ENCODE measurements around the gene OXTR. TPM values are rescaled to one million over a fixed set of nuclear protein-coding genes. Genes with fewer than 3 reads are reported as not detected.

OXTR gene
- total RNA-seq, 1 experiment from 2014 or later: 4.1 TPM

DNA sequence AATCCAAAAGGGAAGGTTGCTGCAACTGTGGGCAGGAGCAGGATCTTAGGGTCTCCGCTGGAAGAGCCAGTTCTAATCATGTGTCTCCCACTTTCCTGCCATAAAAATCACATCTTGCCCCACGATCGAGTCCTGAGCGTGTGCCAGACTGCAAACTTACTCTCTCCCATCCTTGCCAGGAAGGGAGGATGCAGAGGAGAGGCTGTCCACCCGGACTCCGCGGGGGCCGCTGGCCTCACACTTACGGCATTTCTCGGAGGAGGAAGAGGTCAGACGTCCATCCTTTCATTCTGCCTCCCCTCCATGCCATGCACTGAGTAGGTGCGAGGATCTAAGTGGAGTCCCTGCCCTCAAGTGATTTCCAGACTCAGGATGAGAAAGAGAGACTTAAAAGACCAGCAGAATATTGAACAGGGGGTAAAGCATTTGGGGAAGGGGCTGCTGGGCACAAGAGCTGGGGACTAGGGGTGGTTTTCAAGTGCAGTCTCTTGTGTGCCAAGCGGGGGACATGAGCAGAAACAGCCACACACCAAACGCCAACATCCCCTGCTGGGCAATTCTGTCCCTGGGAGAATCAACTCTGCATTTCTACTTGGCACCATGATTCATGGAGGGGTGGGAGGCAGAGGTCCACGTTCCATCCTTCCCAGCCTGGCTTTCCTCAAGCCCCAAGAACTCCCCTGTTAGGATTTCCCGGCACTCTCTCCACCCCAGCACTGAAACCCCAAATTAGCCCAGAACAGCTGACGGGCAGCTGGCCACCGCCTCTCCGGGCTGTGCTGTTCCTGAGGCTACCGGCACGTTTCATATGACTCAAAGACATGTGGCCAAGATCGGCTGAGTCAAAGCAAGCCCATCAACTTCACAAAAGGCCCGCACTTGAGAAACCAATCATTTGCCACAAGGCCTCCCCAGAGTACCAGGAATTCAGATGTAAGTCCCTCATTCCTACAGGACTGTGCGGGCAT, 11.6 kb downstream of the OXTR start:
- H3K27me3 ChIP-seq (ENCODE audit: low read length): no peaks in the 10 kb centered on the region
- H2AFZ ChIP-seq (ENCODE audit: low read length): no peak overlapping the region
- H3K4me3 ChIP-seq (ENCODE audit: low read length): no peak overlapping the region
- no peaks in the 10 kb centered on the region for H3K9me2 ChIP-seq (replicated peaks; ENCODE audit: insufficient read depth, low read length)
- no peaks in the 10 kb centered on the region for H3K36me3 ChIP-seq (ENCODE audit: insufficient read depth, low read length)
- no peak overlapping the region for H3K4me2 ChIP-seq (ENCODE audit: low read depth, low read length, poor library complexity, severe bottlenecking)
- DNase-seq: no peak
- H3K9ac ChIP-seq (ENCODE audit: low read length): no peak overlapping the region
- no peaks in the 10 kb centered on the region for H3K9me3 ChIP-seq (ENCODE audit: low read length)
- peaks cover 2% of the 10 kb centered on the region; the same call in 1 of the 2 replicates for H3K4me1 ChIP-seq (ENCODE audit: low read length)
- no peak overlapping the region for H3K27ac ChIP-seq (ENCODE audit: low read length)
- no peaks in the 10 kb centered on the region for H3K79me2 ChIP-seq (ENCODE audit: low read length)
- H4K20me1 ChIP-seq (ENCODE audit: insufficient read depth, low read depth, low read length): no peaks in the 10 kb centered on the region

DNA sequence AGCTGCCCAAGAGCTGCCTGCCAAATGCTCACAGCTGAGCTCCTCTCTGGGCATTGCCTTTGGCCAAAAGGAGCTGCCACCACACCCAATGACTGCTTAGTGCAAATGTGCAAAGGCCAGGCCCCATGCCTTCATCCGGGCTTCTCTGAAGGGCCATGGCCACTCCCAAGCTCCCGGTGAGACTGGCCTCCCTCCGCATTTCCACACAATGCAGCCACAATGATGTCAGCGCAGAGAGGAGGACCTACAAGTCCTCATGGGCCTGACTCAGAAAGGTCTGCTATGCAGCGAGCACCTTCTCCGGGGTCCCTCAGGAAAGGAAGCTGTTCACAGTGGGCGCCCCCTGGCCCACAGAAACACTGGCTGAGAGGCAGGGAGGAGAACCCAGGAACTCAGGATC, 12.7 kb downstream of the OXTR start:
- Histone ChIP-seq H3K9me3 (ENCODE audit: low read length) (no peaks in the 10 kb centered on the region), H3K27ac (ENCODE audit: low read length) (no peak overlapping the region), H3K27me3 (ENCODE audit: low read length) (no peaks in the 10 kb centered on the region), H3K36me3 (ENCODE audit: insufficient read depth, low read length) (no peaks in the 10 kb centered on the region), H3K4me3 (ENCODE audit: low read length) (no peak overlapping the region), H3K9me2 (replicated peaks; ENCODE audit: insufficient read depth, low read length) (no peaks in the 10 kb centered on the region), H3K9ac (ENCODE audit: low read length) (no peak overlapping the region), H3K79me2 (ENCODE audit: low read length) (no peaks in the 10 kb centered on the region), H3K4me1 (ENCODE audit: low read length) (peaks cover 2% of the 10 kb centered on the region; the same call in 1 of the 2 replicates), H2AFZ (ENCODE audit: low read length) (no peak overlapping the region), H3K4me2 (ENCODE audit: low read depth, low read length, poor library complexity, severe bottlenecking) (no peak overlapping the region), H4K20me1 (ENCODE audit: insufficient read depth, low read depth, low read length) (no peaks in the 10 kb centered on the region)
- DNase-seq: no peak

- DNase-seq: no peak
- Histone ChIP-seq H3K4me3 (ENCODE audit: low read length) (no peak overlapping the region), H4K20me1 (ENCODE audit: insufficient read depth, low read depth, low read length) (no peaks in the 10 kb centered on the region), H3K4me1 (ENCODE audit: low read length) (peaks cover 2% of the 10 kb centered on the region; the same call in 1 of the 2 replicates), H3K9me2 (replicated peaks; ENCODE audit: insufficient read depth, low read length) (no peaks in the 10 kb centered on the region), H3K4me2 (ENCODE audit: low read depth, low read length, poor library complexity, severe bottlenecking) (no peak overlapping the region), H3K9me3 (ENCODE audit: low read length) (no peaks in the 10 kb centered on the region), H3K36me3 (ENCODE audit: insufficient read depth, low read length) (no peaks in the 10 kb centered on the region), H2AFZ (ENCODE audit: low read length) (no peak overlapping the region), H3K79me2 (ENCODE audit: low read length) (no peaks in the 10 kb centered on the region), H3K27ac (ENCODE audit: low read length) (no peak overlapping the region), H3K9ac (ENCODE audit: low read length) (no peak overlapping the region), H3K27me3 (ENCODE audit: low read length) (no peaks in the 10 kb centered on the region)
Measured at GRCh38 chr3:8755564-8756237, 13.7 kb downstream of the OXTR start.

GRCh38 chr3:8755097-8755496, 14.3 kb downstream of the OXTR start:
- no peaks in the 10 kb centered on the region for H3K27me3 ChIP-seq (ENCODE audit: low read length)
- no peak overlapping the region for H3K4me3 ChIP-seq (ENCODE audit: low read length)
- H4K20me1 ChIP-seq (ENCODE audit: insufficient read depth, low read depth, low read length): no peaks in the 10 kb centered on the region
- H3K79me2 ChIP-seq (ENCODE audit: low read length): no peaks in the 10 kb centered on the region
- H3K4me1 ChIP-seq (ENCODE audit: low read length): peaks cover 2% of the 10 kb centered on the region; the same call in 1 of the 2 replicates
- no peak overlapping the region for H3K4me2 ChIP-seq (ENCODE audit: low read depth, low read length, poor library complexity, severe bottlenecking)
- H3K9ac ChIP-seq (ENCODE audit: low read length): no peak overlapping the region
- no peak overlapping the region for H3K27ac ChIP-seq (ENCODE audit: low read length)
- no peak overlapping the region for H2AFZ ChIP-seq (ENCODE audit: low read length)
- H3K9me2 ChIP-seq (replicated peaks; ENCODE audit: insufficient read depth, low read length): no peaks in the 10 kb centered on the region
- H3K36me3 ChIP-seq (ENCODE audit: insufficient read depth, low read length): no peaks in the 10 kb centered on the region
- DNase-seq: no peak
- no peaks in the 10 kb centered on the region for H3K9me3 ChIP-seq (ENCODE audit: low read length)

DNA sequence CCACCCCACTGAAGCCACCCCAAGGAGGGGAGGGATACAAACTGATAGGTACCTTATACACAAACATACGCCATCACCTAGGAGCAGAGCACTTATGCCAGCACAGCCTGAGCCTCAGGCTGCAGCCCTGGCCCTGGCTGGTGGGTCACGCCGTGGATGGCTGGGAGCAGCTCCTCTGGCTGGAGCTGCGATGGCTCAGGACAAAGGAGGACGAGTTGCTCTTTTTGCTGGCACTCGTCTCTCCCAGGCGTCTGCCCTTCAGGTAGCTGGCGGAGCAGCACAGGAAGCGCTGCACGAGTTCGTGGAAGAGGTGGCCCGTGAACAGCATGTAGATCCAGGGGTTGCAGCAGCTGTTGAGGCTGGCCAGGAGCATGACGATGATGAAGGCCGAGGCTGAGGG, 16.6 kb downstream of the OXTR start:
- no peaks in the 10 kb centered on the region for H3K36me3 ChIP-seq (ENCODE audit: insufficient read depth, low read length)
- no peak overlapping the region for H3K9ac ChIP-seq (ENCODE audit: low read length)
- no peak overlapping the region for H3K27ac ChIP-seq (ENCODE audit: low read length)
- no peaks in the 10 kb centered on the region for H3K9me2 ChIP-seq (replicated peaks; ENCODE audit: insufficient read depth, low read length)
- H4K20me1 ChIP-seq (ENCODE audit: insufficient read depth, low read depth, low read length): no peaks in the 10 kb centered on the region
- no peaks in the 10 kb centered on the region for H3K27me3 ChIP-seq (ENCODE audit: low read length)
- no peak overlapping the region for H3K4me3 ChIP-seq (ENCODE audit: low read length)
- no peak overlapping the region for H2AFZ ChIP-seq (ENCODE audit: low read length)
- H3K79me2 ChIP-seq (ENCODE audit: low read length): no peaks in the 10 kb centered on the region
- H3K4me1 ChIP-seq (ENCODE audit: low read length): no peaks in the 10 kb centered on the region
- no peak for DNase-seq
- H3K4me2 ChIP-seq (ENCODE audit: low read depth, low read length, poor library complexity, severe bottlenecking): no peak overlapping the region
- H3K9me3 ChIP-seq (ENCODE audit: low read length): no peaks in the 10 kb centered on the region

DNA sequence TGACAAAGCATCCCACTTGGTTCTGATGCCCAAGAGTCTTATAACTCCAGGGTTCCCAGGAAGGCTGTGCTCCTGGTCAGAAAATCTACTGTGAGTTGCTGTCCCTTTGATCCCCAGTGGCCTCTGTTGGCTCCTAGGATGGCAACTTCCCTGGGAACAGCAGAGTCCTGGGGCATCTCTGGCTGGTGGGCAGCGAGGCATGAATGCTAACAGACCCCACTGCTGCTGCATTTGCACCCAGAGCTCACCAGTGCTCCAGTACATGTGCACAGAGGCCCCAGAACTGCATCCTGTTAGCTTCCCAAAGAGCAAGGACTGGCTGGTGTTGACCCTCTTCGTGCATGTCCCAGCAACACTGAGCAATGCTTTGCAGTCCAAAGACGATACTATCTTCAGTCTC, 20.1 kb downstream of the OXTR start:
- no peak for DNase-seq
- Histone ChIP-seq H3K9me3 (ENCODE audit: low read length) (no peaks in the 10 kb centered on the region), H3K9me2 (replicated peaks; ENCODE audit: insufficient read depth, low read length) (no peaks in the 10 kb centered on the region), H2AFZ (ENCODE audit: low read length) (no peak overlapping the region), H3K9ac (ENCODE audit: low read length) (no peak overlapping the region), H3K27me3 (ENCODE audit: low read length) (no peaks in the 10 kb centered on the region), H3K79me2 (ENCODE audit: low read length) (no peaks in the 10 kb centered on the region), H3K4me2 (ENCODE audit: low read depth, low read length, poor library complexity, severe bottlenecking) (no peak overlapping the region), H3K4me1 (ENCODE audit: low read length) (no peaks in the 10 kb centered on the region), H3K36me3 (ENCODE audit: insufficient read depth, low read length) (no peaks in the 10 kb centered on the region), H3K27ac (ENCODE audit: low read length) (no peak overlapping the region), H4K20me1 (ENCODE audit: insufficient read depth, low read depth, low read length) (no peaks in the 10 kb centered on the region), H3K4me3 (ENCODE audit: low read length) (no peak overlapping the region)

DNA sequence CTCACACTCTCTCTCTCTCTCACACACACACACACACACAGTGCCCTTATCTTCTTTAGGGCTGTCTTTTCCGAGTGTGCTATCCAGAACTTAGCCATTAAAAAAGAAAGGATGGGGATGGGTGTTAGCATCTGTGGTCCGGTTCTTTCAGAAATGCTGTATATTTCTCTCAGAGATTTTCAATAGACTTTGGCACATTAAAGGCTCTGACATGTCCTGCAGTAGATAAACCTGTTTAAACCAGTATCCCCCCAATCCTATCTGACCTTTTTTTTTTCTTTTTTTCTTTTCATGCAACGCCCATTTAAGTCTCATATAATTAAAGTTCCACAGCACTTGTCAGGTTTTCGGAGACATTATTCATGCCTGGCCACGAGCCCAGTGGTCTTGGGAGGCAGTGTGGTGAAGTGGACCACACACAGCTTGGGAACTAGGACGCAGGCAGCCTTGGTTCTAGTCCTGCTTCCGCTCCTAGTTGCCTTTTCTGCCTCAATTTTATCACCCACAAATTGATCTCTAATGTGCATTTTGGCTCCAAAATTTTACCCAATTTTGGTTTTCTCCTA, 22.6 kb downstream of the OXTR start:
- Histone ChIP-seq H3K36me3 (ENCODE audit: insufficient read depth, low read length) (no peaks in the 10 kb centered on the region), H3K9me3 (ENCODE audit: low read length) (no peaks in the 10 kb centered on the region), H2AFZ (ENCODE audit: low read length) (no peak overlapping the region), H3K9ac (ENCODE audit: low read length) (no peak overlapping the region), H3K4me3 (ENCODE audit: low read length) (no peak overlapping the region), H3K27ac (ENCODE audit: low read length) (no peak overlapping the region), H3K4me2 (ENCODE audit: low read depth, low read length, poor library complexity, severe bottlenecking) (no peak overlapping the region), H4K20me1 (ENCODE audit: insufficient read depth, low read depth, low read length) (no peaks in the 10 kb centered on the region), H3K9me2 (replicated peaks; ENCODE audit: insufficient read depth, low read length) (no peaks in the 10 kb centered on the region), H3K27me3 (ENCODE audit: low read length) (no peaks in the 10 kb centered on the region), H3K79me2 (ENCODE audit: low read length) (no peaks in the 10 kb centered on the region), H3K4me1 (ENCODE audit: low read length) (no peaks in the 10 kb centered on the region)
- no peak for DNase-seq

Data from Karpas-422 (cell line).